Duodenal mucosa (tissue), 2 donors: ENCODE results near the gene FARP1.

Source experiments
- H3K27ac ChIP-seq: one replicate; pipeline ENCODE4 v1.7.0; 2013; ENCODE audit warnings: low read depth, low read length
- H3K27me3 ChIP-seq, 2 donors: one replicate each; pipeline ENCODE4 v1.7.0; 2013; ENCODE audit warnings: low read length in 2 of 2, control low read depth in 1 of 2; ENCODE audit not compliant: insufficient read depth in 2 of 2, control insufficient read depth in 1 of 2
- H3K36me3 ChIP-seq, 2 donors: one replicate each; pipeline ENCODE4 v1.7.0; 2013; ENCODE audit warnings: low read length in 2 of 2, control low read depth in 1 of 2; ENCODE audit not compliant: insufficient read depth in 2 of 2, control insufficient read depth in 1 of 2
- H3K4me1 ChIP-seq, 2 donors: one replicate each; pipeline ENCODE4 v1.7.0; 2013; ENCODE audit warnings: low read length in 2 of 2, control low read depth in 1 of 2; ENCODE audit not compliant: insufficient read depth in 2 of 2, control insufficient read depth in 1 of 2
- H3K4me3 ChIP-seq, 2 donors: one replicate each; pipeline ENCODE4 v1.7.0; 2013; ENCODE audit warnings: low read length in 2 of 2, low read depth in 1 of 2
- H3K9ac ChIP-seq, 2 donors: one replicate each; pipeline ENCODE4 v1.7.0; 2013; ENCODE audit warnings: low read length in 2 of 2, low read depth in 1 of 2
- H3K9me3 ChIP-seq, 2 donors: one replicate each; pipeline ENCODE4 v1.7.0; 2013; ENCODE audit warnings: low read length in 2 of 2, control low read depth in 1 of 2; ENCODE audit not compliant: control insufficient read depth in 1 of 2

Gene FARP1

DNA sequence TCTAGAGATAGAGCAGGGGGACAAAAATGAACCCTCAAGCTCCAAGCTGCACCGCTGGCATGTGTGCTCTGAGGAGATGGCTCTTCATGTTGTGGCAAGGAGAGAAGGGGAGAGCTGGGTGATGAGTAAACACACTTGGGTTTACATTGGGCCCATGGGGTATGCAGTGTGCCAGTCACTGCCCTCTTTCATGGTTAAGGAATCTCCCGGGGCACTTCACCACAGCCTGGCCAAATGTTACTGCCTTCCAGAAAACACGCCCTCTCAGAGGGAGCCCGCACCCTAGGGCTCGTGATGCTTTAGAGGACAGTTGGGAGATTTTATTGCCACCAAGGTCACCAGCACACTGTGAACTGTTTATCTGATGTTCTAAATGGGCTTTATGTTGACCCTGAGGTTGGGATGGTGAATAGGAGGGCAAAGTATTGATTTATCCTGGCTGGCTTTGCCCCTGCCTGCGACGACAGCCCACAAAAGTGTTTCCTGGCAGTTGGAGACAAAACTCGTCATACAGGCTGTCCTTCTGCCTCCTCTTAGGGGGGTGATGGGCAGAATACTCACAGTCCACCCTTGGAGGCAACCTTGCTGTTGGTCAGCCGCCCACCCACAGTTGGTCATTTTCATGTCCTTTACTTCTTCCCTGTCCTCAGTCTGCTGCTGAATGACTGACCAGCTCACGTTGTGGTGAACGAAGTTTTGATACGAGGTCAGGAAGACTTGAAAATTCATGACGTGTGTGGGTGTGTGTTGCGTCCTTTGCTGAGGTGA lies 277.1 kb downstream of the FARP1 start:
- Histone ChIP-seq H3K27ac (no peak overlapping the region), H3K27me3 (no peaks in the 10 kb centered on the region), H3K4me3 (no peak overlapping the region), H3K9ac (no peak overlapping the region), H3K4me1 (peaks cover 16 to 19% of the 10 kb centered on the region in 2 donors), H3K9me3 (peaks cover 0 to 4% of the 10 kb centered on the region in 2 donors), H3K36me3 (peaks cover 0 to 7% of the 10 kb centered on the region in 2 donors)

DNA sequence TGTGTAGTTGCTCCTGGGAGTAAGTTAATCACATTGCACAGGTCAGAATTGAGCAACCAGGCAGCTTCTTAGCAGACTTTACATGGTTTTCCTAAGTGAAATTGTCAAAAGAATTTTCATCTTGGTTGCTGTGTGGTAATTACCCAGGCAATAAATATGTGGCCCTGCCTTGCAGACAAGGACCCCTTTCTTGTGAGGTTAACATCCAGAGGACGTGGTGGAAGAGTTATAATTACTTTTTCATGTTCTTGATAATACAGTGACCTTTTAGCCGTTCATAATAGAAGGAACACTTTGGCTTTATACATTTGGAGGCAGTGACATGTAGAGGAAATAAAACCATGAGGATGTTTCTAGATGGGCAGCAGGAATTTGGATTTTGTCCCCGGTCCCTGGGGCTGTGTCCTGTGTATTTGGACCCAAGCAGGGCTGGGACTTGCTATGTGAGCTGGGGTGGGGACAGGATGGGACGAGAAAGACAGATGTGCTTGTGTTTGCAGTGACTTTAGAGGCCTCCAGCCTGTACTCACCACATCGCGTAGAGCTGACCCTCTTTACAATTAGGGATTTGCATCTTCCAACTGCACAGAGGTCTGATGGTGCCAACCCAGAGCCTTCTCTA lies 277.8 kb downstream of the FARP1 start:
- peaks cover 0 to 4% of the 10 kb centered on the region in 2 donors for H3K9me3 ChIP-seq

GRCh38 chr13:98422046-98422445 lies 279.2 kb downstream of the FARP1 start:
- Histone ChIP-seq H3K36me3 (peaks cover 0 to 4% of the 10 kb centered on the region in 2 donors), H3K9me3 (peaks cover 0 to 4% of the 10 kb centered on the region in 2 donors), H3K4me3 (no peak overlapping the region), H3K4me1 (peaks cover 0 to 1% of the 10 kb centered on the region in 2 donors), H3K27me3 (no peaks in the 10 kb centered on the region), H3K9ac (no peak overlapping the region), H3K27ac (no peak overlapping the region)

More for the DNA sequence above, 277.8 kb downstream of the FARP1 start:
- Histone ChIP-seq H3K27ac (no peak overlapping the region), H3K4me3 (no peak overlapping the region), H3K4me1 (peaks cover 9 to 14% of the 10 kb centered on the region in 2 donors), H3K36me3 (peaks cover 0 to 7% of the 10 kb centered on the region in 2 donors), H3K9ac (no peak overlapping the region), H3K27me3 (no peaks in the 10 kb centered on the region)

- Histone ChIP-seq H3K27ac (no peak overlapping the region), H3K9ac (no peak overlapping the region), H3K4me1 (no peaks in the 10 kb centered on the region), H3K36me3 (peaks cover 0 to 4% of the 10 kb centered on the region in 2 donors), H3K9me3 (no peaks in the 10 kb centered on the region), H3K27me3 (no peaks in the 10 kb centered on the region), H3K4me3 (no peak overlapping the region)
These were observed 280.5 kb downstream of the FARP1 start for GRCh38 chr13:98423417-98423816.

DNA sequence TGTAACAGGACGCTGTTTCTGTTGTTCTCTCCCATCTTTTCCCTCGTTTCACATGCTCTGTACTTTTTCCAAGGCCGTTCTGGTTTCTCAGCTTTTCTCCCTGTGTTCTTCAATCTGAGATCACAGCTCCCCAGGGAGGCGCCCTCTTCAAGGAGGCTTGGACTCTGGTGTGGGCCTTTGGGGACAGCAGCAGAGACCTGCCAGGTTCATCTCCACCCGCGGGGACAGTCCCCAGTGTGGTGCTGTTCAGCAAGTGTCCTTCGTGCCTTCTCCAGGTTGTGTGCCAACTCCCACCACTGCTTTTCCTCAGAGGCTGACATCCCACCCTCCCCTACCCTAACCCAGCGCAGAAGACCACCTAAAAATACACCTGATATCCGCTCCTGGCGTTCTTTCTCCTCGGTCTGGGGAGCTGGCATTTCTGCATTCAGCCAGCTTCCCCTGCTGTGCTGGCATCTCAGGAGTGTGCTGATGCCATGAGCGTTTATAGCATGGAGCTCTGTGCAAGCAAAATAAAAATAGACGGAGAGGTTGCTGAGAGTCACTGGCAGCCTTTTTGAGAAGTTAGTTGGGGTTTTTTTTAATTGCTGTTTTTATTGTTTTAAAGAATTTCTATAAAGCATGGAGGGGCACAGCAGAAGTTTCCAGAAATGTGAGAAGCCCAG lies 284.6 kb downstream of the FARP1 start:
- Histone ChIP-seq H3K9ac (no peak overlapping the region), H3K27ac (no peak overlapping the region), H3K4me3 (no peak overlapping the region), H3K27me3 (no peaks in the 10 kb centered on the region), H3K4me1 (peaks cover 0 to 3% of the 10 kb centered on the region in 2 donors), H3K36me3 (peaks cover 3 to 4% of the 10 kb centered on the region in 2 donors), H3K9me3 (no peaks in the 10 kb centered on the region)

DNA sequence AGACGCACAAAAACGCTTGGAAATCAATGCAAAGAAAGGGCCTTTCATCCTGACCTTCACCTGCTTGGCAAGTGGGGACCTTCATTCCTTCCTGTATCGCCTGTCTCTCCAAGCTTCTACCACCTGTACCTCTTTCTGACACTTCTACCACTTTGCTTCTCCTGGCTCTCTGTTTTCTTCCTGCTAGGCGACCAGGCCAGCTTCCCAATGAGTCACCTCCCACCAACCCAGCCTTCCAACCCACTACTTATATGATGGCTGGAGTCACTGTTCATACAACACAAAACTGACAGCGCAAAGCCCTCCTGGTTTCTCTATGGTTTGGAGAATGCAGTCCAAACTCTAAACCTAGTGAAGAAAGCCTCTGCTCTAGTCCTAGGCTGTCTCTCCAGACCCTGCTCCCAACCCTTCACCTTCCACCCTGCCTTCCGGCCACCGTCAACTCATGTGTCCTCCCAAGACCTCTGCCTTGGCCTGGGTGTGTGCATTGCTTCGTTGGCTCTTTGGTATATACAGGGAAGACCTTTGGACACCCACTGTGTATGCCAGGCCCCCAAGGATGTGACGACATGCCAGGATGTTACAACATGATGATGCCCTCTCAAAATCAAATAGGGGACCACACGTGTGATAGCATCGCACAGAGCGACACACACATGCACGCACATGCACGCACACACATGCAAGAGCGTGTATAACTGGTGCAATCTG lies 285.5 kb downstream of the FARP1 start:
- H3K27me3 ChIP-seq: no peaks in the 10 kb centered on the region
- H3K4me3 ChIP-seq: no peak overlapping the region
- H3K4me1 ChIP-seq: peaks cover 0 to 3% of the 10 kb centered on the region in 2 donors
- H3K9me3 ChIP-seq: no peaks in the 10 kb centered on the region
- H3K27ac ChIP-seq: no peak overlapping the region
- H3K36me3 ChIP-seq: peaks cover 3 to 4% of the 10 kb centered on the region in 2 donors
- no peak overlapping the region for H3K9ac ChIP-seq

DNA sequence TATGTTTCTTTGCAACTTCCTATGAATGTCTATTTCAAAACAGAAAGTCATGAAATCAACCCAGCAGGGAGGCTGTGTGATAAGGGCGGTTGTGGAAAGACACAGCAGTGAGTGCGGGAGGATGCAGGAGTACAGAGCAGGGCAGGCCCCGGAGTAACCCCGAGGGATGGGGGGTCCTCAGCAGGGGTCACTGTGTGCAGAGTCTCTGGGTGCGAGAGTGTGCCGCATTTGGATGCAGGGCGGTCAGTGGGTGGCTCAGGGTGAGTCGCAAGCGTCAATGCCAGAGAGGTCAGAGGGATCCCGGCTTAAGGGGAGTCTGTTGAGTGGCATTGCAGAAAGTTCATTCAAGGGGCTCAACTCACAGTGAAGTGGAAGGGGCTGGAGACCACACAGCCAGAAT lies 286.2 kb downstream of the FARP1 start:
- Histone ChIP-seq H3K9ac (no peak overlapping the region), H3K27ac (no peak overlapping the region), H3K36me3 (peaks cover 0 to 3% of the 10 kb centered on the region in 2 donors), H3K4me1 (peaks cover 0 to 3% of the 10 kb centered on the region in 2 donors), H3K27me3 (no peaks in the 10 kb centered on the region), H3K9me3 (no peaks in the 10 kb centered on the region), H3K4me3 (no peak overlapping the region)

- Histone ChIP-seq H3K27ac (no peak overlapping the region), H3K4me3 (no peak overlapping the region), H3K36me3 (peaks cover 0 to 3% of the 10 kb centered on the region in 2 donors), H3K9ac (no peak overlapping the region), H3K9me3 (no peaks in the 10 kb centered on the region), H3K4me1 (peaks cover 0 to 3% of the 10 kb centered on the region in 2 donors), H3K27me3 (no peaks in the 10 kb centered on the region)
These were observed 286.6 kb downstream of the FARP1 start for GRCh38 chr13:98429531-98429930.

- H3K36me3 ChIP-seq: peaks cover 0 to 3% of the 10 kb centered on the region in 2 donors
- no peak overlapping the region for H3K9ac ChIP-seq
- peaks cover 0 to 3% of the 10 kb centered on the region in 2 donors for H3K4me1 ChIP-seq
- H3K27me3 ChIP-seq: no peaks in the 10 kb centered on the region
- H3K9me3 ChIP-seq: no peaks in the 10 kb centered on the region
- no peak overlapping the region for H3K4me3 ChIP-seq
- no peak overlapping the region for H3K27ac ChIP-seq
These were observed 287.3 kb downstream of the FARP1 start for GRCh38 chr13:98429977-98430736.
